ENCODE results near the gene ARID5B. TPM values are rescaled to one million over a fixed set of nuclear protein-coding genes. Genes with fewer than 3 reads are reported as not detected.

Gene ARID5B
- total and polyA plus RNA-seq, 2 of the 4 experiments (the other 2 are of a cell fraction) = 41.0 to 125 TPM

GRCh38 chr10:61888744-61889143 is 12.8 kb upstream of the ARID5B start:
- Histone ChIP-seq H2BK5ac (ENCODE audit: low read depth, low read length, poor library complexity, severe bottlenecking) (no peak overlapping the region), H3K4me1 (ENCODE audit: control insufficient read depth, insufficient read depth, low read length) (peaks cover 3% of the 10 kb centered on the region; the same call in 1 of the 2 replicates), H2BK20ac (ENCODE audit: low read depth, low read length) (no peak overlapping the region), H4K20me1 (ENCODE audit: insufficient read depth, low read length) (no peaks in the 10 kb centered on the region), H3K9me3 (ENCODE audit: control insufficient read depth, insufficient read depth, low read length) (no peaks in the 10 kb centered on the region), H3K36me3 (ENCODE audit: control insufficient read depth, insufficient read depth, low read length) (no peaks in the 10 kb centered on the region), H2AFZ (replicated peaks; ENCODE audit: low read length, poor library complexity) (no peak overlapping the region), H3K14ac (replicated peaks; ENCODE audit: low read depth, low read length) (no peak overlapping the region; the same call in 1 of the 2 replicates), H3K23ac (ENCODE audit: low read depth, low read length) (no peak overlapping the region), H3K4ac (ENCODE audit: low read depth, low read length) (no peak overlapping the region), H2AK9ac (replicated peaks; ENCODE audit: low read depth, low read length, poor library complexity) (no peak overlapping the region), H3K18ac (ENCODE audit: low read depth, low read length) (peak overlapping the region; percentile 91; the same call in 1 of the 2 replicates), H2AK5ac (ENCODE audit: low read depth, low read length) (no peak overlapping the region), H3K56ac (ENCODE audit: extremely low read depth, insufficient read depth, low read length) (no peak overlapping the region), H3K4me2 (ENCODE audit: low read depth, low read length) (no peak overlapping the region), H3K27ac (ENCODE audit: insufficient read depth, low read length) (no peak overlapping the region), H3K27me3 (ENCODE audit: control insufficient read depth, insufficient read depth, low read length) (no peaks in the 10 kb centered on the region), H2BK15ac (ENCODE audit: low read depth, low read length) (no peak overlapping the region), H3K79me1 (ENCODE audit: low read depth in 1 of 2, low read length in 2 of 2) (no peaks in the 10 kb centered on the region), H2BK120ac (ENCODE audit: low read depth, low read length) (no peak overlapping the region), H4K91ac (ENCODE audit: insufficient read depth, low read depth, low read length) (no peak overlapping the region), H3K9ac (ENCODE audit: low read depth, low read length) (no peak overlapping the region), H4K5ac (ENCODE audit: low read depth, low read length) (peak overlapping the region; percentile 71; the same call in 1 of the 2 replicates), H3K4me3 (ENCODE audit: insufficient read depth, low read depth, low read length) (no peak overlapping the region), H3K9me1 (ENCODE audit: insufficient read depth, low read length) (no peaks in the 10 kb centered on the region), H4K8ac (ENCODE audit: low read depth in 2 of 2, low read length in 2 of 2) (no peak overlapping the region)
- POLR2A ChIA-PET (ENCODE audit: unreplicated experiment) = no interaction called here
- dilution Hi-C loops (cut with HindIII; ENCODE audit: low sequenced_read_pairs, unreplicated experiment) = no loop called here
- CTCF ChIA-PET = no interaction called here
- intact Hi-C loops (cut with micrococcal nuclease) = no loop called here
- WGBS, 2 experiments (ENCODE audit: extremely low coverage in 2 of 2, insufficient read length in 1 of 2) = 80% methylated on average over 1 of the region's 1 CpG; no CpG with 5 or more reads in 1 of the 2 experiments
- TF ChIP-seq RAD21 (IDR thresholded peaks at IDR 0.05; ENCODE audit: low read length) (no peak), USF2 (IDR thresholded peaks at IDR 0.05; ENCODE audit: low read depth, low read length) (no peak), SMC3 (IDR thresholded peaks at IDR 0.05; ENCODE audit: low read depth, low read length) (no peak), MXI1 (IDR thresholded peaks at IDR 0.05; ENCODE audit: borderline replicate concordance, low read depth, low read length) (no peak), FOS (IDR thresholded peaks at IDR 0.05; ENCODE audit: low read depth, low read length) (no peak)
- in situ Hi-C loops (cut with MboI; ENCODE audit: low sequenced_read_pairs) = no loop called here
- ATAC-seq (ENCODE audit: low read depth) (peak; percentile 72), DNase-seq (peak; percentile 75)
- BruUV-seq (replicated peaks) = no TSS peak
